ENCODE data around the gene PRSS22.

DNA sequence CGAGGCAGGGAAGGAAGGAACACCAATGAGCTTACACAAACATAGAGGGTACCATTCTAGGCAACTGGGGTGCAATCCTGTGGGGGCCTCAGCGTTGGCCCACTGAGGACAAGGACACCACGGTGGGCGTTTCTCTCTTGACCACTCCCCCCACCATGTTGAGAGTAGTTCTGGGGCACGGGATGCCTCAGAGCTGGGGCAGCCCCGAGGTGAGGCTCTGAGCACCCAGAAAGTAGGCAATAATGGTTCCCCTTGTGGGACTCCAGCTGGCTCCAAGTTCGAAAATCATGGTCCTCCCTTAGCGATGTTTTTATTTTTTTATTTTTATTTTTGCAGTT is 35.8 kb downstream of the PRSS22 start:
- TF ChIP-seq SMC3 (IDR thresholded peaks at IDR 0.05; ENCODE audit: low read depth, low read length), result no peak
- TF ChIP-seq, protein P1, sequence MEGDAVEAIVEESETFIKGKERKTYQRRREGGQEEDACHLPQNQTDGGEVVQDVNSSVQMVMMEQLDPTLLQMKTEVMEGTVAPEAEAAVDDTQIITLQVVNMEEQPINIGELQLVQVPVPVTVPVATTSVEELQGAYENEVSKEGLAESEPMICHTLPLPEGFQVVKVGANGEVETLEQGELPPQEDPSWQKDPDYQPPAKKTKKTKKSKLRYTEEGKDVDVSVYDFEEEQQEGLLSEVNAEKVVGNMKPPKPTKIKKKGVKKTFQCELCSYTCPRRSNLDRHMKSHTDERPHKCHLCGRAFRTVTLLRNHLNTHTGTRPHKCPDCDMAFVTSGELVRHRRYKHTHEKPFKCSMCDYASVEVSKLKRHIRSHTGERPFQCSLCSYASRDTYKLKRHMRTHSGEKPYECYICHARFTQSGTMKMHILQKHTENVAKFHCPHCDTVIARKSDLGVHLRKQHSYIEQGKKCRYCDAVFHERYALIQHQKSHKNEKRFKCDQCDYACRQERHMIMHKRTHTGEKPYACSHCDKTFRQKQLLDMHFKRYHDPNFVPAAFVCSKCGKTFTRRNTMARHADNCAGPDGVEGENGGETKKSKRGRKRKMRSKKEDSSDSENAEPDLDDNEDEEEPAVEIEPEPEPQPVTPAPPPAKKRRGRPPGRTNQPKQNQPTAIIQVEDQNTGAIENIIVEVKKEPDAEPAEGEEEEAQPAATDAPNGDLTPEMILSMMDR (IDR thresholded peaks at IDR 0.05), result no peak
- no peak for TF ChIP-seq FOXM1 (IDR thresholded peaks at IDR 0.05; ENCODE audit: low read depth)
- no peak for TF ChIP-seq SIN3A (IDR thresholded peaks at IDR 0.05; ENCODE audit: borderline replicate concordance, low read depth, low read length)
- TF ChIP-seq NRF1 (IDR thresholded peaks at IDR 0.05; ENCODE audit: low read depth, low read length), result no peak
- TF ChIP-seq, protein P2, sequence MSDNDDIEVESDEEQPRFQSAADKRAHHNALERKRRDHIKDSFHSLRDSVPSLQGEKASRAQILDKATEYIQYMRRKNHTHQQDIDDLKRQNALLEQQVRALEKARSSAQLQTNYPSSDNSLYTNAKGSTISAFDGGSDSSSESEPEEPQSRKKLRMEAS (IDR thresholded peaks at IDR 0.05; ENCODE audit: low read depth), result no peak
- no peak for TF ChIP-seq EZH2phosphoT487 (IDR thresholded peaks at IDR 0.05; ENCODE audit: borderline replicate concordance, low read depth)
- TF ChIP-seq, protein P3, sequence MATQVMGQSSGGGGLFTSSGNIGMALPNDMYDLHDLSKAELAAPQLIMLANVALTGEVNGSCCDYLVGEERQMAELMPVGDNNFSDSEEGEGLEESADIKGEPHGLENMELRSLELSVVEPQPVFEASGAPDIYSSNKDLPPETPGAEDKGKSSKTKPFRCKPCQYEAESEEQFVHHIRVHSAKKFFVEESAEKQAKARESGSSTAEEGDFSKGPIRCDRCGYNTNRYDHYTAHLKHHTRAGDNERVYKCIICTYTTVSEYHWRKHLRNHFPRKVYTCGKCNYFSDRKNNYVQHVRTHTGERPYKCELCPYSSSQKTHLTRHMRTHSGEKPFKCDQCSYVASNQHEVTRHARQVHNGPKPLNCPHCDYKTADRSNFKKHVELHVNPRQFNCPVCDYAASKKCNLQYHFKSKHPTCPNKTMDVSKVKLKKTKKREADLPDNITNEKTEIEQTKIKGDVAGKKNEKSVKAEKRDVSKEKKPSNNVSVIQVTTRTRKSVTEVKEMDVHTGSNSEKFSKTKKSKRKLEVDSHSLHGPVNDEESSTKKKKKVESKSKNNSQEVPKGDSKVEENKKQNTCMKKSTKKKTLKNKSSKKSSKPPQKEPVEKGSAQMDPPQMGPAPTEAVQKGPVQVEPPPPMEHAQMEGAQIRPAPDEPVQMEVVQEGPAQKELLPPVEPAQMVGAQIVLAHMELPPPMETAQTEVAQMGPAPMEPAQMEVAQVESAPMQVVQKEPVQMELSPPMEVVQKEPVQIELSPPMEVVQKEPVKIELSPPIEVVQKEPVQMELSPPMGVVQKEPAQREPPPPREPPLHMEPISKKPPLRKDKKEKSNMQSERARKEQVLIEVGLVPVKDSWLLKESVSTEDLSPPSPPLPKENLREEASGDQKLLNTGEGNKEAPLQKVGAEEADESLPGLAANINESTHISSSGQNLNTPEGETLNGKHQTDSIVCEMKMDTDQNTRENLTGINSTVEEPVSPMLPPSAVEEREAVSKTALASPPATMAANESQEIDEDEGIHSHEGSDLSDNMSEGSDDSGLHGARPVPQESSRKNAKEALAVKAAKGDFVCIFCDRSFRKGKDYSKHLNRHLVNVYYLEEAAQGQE (IDR thresholded peaks at IDR 0.05; ENCODE audit: low read depth, low read length), result no peak
- TF ChIP-seq, protein P4, sequence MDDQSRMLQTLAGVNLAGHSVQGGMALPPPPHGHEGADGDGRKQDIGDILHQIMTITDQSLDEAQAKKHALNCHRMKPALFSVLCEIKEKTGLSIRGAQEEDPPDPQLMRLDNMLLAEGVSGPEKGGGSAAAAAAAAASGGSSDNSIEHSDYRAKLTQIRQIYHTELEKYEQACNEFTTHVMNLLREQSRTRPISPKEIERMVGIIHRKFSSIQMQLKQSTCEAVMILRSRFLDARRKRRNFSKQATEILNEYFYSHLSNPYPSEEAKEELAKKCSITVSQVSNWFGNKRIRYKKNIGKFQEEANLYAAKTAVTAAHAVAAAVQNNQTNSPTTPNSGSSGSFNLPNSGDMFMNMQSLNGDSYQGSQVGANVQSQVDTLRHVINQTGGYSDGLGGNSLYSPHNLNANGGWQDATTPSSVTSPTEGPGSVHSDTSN (IDR thresholded peaks at IDR 0.05), result no peak
- no peak for TF ChIP-seq TAF1 (IDR thresholded peaks at IDR 0.05; ENCODE audit: borderline replicate concordance, low read depth, low read length)
- no peak for TF ChIP-seq EP300 (IDR thresholded peaks at IDR 0.05; ENCODE audit: borderline replicate concordance in 1 of 2, low read depth in 1 of 2, low read length in 1 of 2)
- TF ChIP-seq, protein P5, sequence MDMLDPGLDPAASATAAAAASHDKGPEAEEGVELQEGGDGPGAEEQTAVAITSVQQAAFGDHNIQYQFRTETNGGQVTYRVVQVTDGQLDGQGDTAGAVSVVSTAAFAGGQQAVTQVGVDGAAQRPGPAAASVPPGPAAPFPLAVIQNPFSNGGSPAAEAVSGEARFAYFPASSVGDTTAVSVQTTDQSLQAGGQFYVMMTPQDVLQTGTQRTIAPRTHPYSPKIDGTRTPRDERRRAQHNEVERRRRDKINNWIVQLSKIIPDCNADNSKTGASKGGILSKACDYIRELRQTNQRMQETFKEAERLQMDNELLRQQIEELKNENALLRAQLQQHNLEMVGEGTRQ (IDR thresholded peaks at IDR 0.05; ENCODE audit: borderline replicate concordance, low read depth, low read length), result no peak

All from SK-N-SH (cell line).